ENCODE results near the gene TCAF1. TPM values are rescaled to one million over a fixed set of nuclear protein-coding genes. Genes with fewer than 3 reads are reported as not detected.
"Not testable (repeated sequence)": the region's sequence is repeated elsewhere in the genome, so short reads cannot be mapped to it uniquely, and the experiment has no call there.

Gene TCAF1
- polyA plus RNA-seq, 1 donor from 2014 or later: 172 TPM

- H3K36me3 ChIP-seq (ENCODE audit: insufficient read depth, low read length); H3K27me3 ChIP-seq (ENCODE audit: insufficient read depth, low read depth, low read length); H3K4me3 ChIP-seq (ENCODE audit: low read length); H3K9me2 ChIP-seq (ENCODE audit: insufficient read depth, low read length); H3K4me2 ChIP-seq (ENCODE audit: low read length); H4K20me1 ChIP-seq (ENCODE audit: insufficient read depth); H3K9me3 ChIP-seq (ENCODE audit: low read length); H2AFZ ChIP-seq (ENCODE audit: low read depth, low read length); H3K9ac ChIP-seq (ENCODE audit: low read length); H3K79me2 ChIP-seq (replicated peaks; ENCODE audit: insufficient read depth, low read length); H3K27ac ChIP-seq (ENCODE audit: low read length); H3F3A ChIP-seq (ENCODE audit: insufficient read depth, low read length, poor library complexity, severe bottlenecking): not testable (repeated sequence)
Observed at GRCh38 chr7:143810639-143811038, 91.3 kb downstream of the TCAF1 start.

GRCh38 chr7:143806664-143807071 is 95.3 kb downstream of the TCAF1 start:
- not testable (repeated sequence) for H2AFZ ChIP-seq (ENCODE audit: low read depth, low read length); H3K27ac ChIP-seq (ENCODE audit: low read length); H3K4me3 ChIP-seq (ENCODE audit: low read length); H3K79me2 ChIP-seq (replicated peaks; ENCODE audit: insufficient read depth, low read length); H3F3A ChIP-seq (ENCODE audit: insufficient read depth, low read length, poor library complexity, severe bottlenecking); H3K27me3 ChIP-seq (ENCODE audit: insufficient read depth, low read depth, low read length); H3K9ac ChIP-seq (ENCODE audit: low read length); H3K36me3 ChIP-seq (ENCODE audit: insufficient read depth, low read length); H3K4me2 ChIP-seq (ENCODE audit: low read length); H3K9me2 ChIP-seq (ENCODE audit: insufficient read depth, low read length); H4K20me1 ChIP-seq (ENCODE audit: insufficient read depth); H3K9me3 ChIP-seq (ENCODE audit: low read length)

Other genes starting within 250 kb of the TCAF1 start
- gene CTAGE6, start 144.5 kb downstream of the TCAF1 start, polyA plus RNA-seq: not detected in 2 replicates
- gene OR2F2, start 33.1 kb upstream of the TCAF1 start, polyA plus RNA-seq: not detected in 2 replicates
- 0.36 TPM in 1 of 2 replicates, not detected in the other for gene OR2F1, start 52.7 kb upstream of the TCAF1 start, polyA plus RNA-seq
- not detected in 2 replicates for gene OR6B1, start 98.1 kb upstream of the TCAF1 start, polyA plus RNA-seq
- gene OR2A5, start 146.8 kb upstream of the TCAF1 start, polyA plus RNA-seq: not detected in 2 replicates
- gene OR2A25, start 167.6 kb upstream of the TCAF1 start, polyA plus RNA-seq: not detected in 2 replicates
- not detected in 2 replicates for gene OR2A12, start 184.1 kb upstream of the TCAF1 start, polyA plus RNA-seq
- not detected in 2 replicates for gene OR2A2, start 207.4 kb upstream of the TCAF1 start, polyA plus RNA-seq
- not detected in 2 replicates for gene OR2A14, start 221.0 kb upstream of the TCAF1 start, polyA plus RNA-seq

Measured in neural cell (in vitro differentiated cells).